HG03039 (cell line): ENCODE data around the gene MINK1.

Experiments used
- ATAC-seq: cut with Tn5 transposase; IDR thresholded peaks from one replicate; pipeline ENCODE4 v1.9.1; 2021; ENCODE audit warnings: mild to moderate bottlenecking, moderate library complexity; ENCODE audit not compliant: unreplicated experiment

MINK1 gene

DNA sequence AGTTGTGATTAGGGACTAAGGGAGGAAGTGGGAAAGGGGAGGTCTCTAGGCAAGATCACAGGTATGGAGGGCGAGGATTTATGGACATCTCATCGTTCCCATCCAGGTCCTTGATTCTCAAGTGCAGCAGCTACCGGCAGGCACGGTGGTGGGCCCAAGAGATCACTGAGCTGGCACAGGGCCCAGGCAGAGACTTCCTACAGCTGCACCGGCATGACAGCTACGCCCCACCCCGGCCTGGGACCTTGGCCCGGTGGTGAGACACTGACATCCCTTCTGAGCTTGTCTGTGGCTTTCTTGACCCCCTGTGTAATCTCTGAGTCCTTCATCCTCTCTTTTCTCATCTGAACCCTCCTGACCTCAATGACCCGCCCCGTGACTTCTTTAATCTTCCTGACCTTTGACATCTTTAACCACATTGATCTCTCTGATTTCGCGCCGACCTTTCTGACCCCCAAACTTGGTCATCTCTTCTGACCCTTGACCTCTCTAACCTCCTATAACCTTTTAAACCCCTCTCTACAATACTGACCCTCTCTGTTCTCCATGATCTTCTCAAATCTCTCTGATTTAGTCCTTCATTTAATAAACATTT is 22.3 kb upstream of the MINK1 start:
- no peak for ATAC-seq

GRCh38 chr17:4811471-4811870 is 21.7 kb upstream of the MINK1 start:
- ATAC-seq, result no peak

- no peak for ATAC-seq
Measured at GRCh38 chr17:4812690-4813089, 20.4 kb upstream of the MINK1 start.

DNA sequence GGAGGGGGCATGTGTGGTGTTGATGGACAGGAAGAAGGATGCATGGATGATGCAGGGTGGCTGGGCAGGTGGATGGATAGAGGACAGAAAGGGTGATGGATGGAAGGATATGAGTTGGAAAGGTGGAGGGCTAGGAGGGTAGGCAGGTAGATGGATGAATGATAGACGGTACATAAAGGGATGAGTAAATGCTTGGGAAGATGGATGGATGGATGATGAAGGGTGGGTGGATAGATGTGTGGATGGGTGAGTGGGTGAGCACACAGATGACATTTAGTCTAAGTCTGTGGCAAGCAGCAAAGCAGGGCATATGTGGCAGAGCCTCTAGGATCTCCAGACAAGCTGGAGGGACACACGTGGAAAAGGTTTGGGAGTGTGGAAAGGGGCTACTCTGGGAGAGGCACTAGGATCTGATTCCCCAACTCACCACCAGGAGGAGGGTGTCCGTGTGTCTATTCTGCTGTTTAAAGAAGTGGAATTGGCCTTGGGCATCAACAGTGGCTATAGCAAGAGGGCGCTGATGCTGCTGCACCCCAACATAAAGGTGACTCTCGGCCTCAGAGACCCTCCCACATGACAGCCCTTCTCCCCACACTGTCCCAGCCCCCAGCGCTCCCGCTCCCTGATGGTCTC is 18.0 kb upstream of the MINK1 start:
- ATAC-seq, result no peak

GRCh38 chr17:4816826-4817225 is 16.3 kb upstream of the MINK1 start:
- ATAC-seq, result no peak

- no peak for ATAC-seq
Measured at GRCh38 chr17:4818276-4818675, 14.9 kb upstream of the MINK1 start.

- no peak for ATAC-seq
Measured at GRCh38 chr17:4822835-4823234, 10.3 kb upstream of the MINK1 start.

DNA sequence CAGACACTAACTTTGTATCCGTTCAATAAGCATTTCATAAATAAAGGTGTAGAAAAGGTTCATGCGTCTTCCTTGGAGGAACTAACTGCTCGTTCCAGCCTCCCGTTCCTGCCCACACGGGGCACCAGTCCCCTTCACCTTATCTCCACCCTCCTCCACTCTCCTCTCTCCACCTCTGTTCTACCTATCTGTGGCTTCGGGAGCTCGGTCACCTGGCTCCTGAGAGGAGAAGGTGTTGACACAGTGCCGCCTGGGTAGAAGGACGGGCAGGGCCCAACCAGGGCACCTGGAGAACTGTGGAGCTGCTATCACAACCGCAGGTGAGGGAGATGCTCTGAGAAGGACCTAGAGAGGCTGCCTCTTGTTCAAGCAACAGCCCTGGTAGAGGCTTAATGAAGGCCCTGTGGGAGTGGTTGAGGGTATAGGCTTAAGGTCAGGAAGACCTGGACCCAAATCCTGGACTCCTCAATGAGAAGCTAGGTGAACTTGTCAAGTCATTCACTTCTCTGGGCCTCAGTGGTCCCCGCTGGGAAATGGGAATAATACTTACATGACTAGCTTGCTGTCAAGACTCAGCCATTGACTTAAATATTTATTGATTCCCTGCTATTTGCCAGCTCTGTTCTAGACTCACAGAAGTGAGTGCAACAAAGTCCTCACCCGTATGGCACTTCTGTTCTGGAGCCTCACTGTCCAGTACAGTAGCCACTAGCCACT is 9.6 kb upstream of the MINK1 start:
- no peak for ATAC-seq

- no peak for ATAC-seq
Measured at GRCh38 chr17:4827399-4827798, 5.7 kb upstream of the MINK1 start.

- peak; percentile 7 for ATAC-seq
Measured at GRCh38 chr17:4832829-4833177, 337 bp upstream of the MINK1 start.

DNA sequence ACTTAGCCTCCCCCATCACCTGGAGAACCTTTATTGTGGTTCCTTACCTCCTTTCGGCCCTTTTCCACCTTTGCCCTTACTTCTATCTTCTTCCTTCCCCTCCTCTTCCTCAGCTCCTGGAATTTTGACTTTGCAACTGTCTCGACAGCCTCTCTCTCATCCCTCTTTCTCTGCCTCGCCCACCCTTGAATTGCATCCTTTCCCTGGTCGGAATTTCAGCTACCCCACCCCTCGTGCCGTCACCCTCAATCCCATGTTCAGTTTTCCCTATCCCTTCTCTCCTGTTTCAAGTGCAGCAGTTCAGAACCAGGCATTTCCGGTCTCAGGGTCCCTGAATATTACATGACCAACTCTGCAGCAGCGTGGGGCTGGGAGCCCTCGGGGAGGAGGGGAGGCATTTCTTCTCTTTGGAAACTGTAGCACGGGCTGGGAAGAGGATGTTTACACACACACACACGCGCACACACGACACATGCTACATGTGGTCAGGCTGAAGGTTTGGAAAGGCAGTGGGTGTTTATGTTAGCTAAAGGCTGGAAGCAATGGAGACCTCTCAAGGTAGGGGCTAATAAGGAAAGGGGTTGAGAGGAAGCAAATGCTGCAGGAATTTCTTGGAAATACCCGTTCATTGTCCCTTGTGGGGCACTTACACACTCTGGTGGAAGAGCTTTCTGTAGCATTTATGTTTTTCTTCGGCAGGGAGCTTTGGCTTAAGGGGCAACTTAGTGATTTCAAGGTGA is 971 bp downstream of the MINK1 start:
- no peak for ATAC-seq

DNA sequence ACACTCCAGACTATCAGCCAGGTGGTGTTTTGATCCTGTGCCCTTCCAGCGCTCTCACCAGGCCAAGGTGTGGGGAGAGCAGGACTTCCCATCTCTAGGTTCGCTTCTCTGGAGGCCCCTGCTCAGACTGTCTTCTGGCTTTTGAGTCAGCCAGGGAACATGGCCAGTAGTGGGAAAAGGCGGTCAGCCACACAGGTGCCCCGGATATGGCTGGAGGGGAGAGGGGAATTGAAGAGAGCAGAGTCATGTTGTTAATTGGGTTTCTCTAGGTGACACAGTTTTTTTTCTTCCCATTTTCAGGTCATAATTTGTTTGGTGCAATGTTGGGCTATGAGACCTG is 1.5 kb downstream of the MINK1 start:
- no peak for ATAC-seq

DNA sequence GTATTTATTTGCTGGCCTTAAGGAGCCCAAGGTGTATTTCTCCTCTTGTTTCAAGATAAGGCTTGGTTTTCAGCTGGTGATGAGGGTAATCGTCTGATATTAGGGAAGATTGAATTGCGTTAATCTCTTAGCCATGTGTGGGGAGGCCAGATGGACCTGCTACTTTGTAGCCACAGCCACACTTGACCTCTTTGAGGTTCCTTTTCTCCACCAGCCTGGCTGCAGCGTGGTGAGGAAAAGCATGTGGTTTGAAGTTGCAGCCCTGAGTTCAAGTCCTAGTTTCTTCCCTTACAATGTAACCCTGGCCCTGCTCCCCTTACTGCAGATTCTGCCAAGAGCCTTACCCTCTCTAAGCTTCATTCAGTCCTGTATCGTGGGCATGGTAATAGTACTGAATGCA is 3.1 kb downstream of the MINK1 start:
- no peak for ATAC-seq

DNA sequence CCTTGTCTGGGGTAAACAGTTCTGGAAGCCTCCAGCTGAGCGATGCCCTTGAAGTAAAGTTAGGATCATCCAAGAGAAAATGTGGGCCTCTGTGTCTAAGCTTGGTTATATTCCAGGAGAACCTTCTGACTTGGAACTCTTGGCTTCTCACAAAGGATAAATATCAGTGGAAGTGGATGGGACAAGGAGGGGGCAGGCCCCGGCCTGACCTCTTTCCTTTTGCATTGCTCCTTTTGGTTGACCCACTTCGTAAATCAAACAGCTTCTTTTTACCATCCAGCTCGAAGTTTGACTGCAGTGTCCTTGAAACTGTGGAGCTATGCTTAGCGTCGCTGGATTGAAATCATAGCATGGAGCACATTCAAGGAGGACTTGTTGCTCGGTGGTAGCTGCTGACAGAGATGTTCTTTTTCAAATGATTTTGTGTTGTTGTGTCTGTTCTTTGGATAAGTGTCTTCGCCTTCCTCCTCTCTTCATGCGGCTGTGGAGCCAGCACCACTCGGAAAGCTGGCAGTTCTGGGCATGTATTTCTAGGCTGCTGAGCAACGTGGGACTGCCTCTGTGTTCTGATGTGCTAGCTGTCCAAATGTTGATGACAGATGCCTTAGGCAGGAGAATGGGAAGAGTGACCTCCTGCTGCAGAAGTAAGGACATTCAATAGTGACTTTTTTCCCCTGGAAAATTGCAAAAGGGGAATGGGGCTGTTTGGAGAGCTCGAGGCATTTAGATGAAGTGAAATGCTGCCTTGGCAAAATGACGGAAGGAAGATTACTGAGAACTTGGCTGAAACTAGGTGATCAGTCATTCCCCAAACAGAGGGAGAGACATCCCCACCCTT is 4.5 kb downstream of the MINK1 start:
- no peak for ATAC-seq

DNA sequence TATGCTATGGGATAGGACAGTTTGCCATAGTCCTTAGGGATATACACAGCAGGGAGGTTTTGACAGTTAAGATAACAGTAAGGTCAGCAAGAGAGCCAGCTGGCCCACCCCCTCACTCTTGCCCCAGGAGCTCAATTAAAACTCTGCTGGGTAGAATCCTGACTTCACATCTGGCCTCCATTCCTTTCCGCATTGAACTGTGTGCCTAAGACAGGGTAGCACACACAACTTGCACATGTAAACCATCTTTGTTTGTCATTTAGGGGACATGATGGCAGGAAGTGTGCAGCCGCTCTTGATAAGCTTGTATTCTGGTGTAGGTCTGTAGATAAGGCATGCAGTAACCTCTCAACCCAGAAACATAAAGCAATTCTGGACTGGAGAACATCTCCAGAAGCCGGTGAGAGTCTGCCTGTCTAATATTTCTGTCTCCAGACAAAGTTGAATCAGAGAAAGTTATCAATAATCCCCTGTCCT is 5.2 kb downstream of the MINK1 start:
- ATAC-seq, result no peak

- ATAC-seq, result no peak
Measured at GRCh38 chr17:4839221-4839620, 6.1 kb downstream of the MINK1 start.

- no peak for ATAC-seq
Measured at GRCh38 chr17:4839965-4840892, 7.1 kb downstream of the MINK1 start.

- ATAC-seq, result no peak
Measured at GRCh38 chr17:4840893-4841242, 7.7 kb downstream of the MINK1 start.

DNA sequence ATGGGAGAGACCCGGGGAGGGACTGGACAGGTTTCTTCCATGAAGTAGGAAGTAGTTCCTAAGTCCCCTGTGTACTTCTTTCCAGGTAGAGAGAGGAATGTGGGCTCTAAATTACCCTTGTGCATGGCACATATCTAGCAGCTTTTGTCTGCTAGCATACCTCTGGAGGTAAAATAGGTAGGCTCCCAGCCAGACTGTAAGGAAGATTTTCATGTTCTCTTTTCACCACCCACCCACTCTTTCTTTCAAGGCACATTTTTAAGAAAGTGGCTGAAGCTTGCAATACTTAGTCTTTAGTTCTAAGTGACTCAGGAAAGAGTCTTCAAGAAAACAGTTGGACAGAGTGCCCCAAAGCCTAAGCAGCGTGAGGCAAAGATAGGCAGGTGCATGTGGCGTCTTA is 9.2 kb downstream of the MINK1 start:
- ATAC-seq, result no peak
